Stimulated activated CD4-positive, alpha-beta T cell treated with anti-CD3 and anti-CD28 coated beads, Interleukin-2, amount 100 ng/mL, for 24 hours (primary cell): ENCODE data around the gene ZNF789.

Experiments
- DNase-seq, 2 donors: peaks; one replicate each; pipeline ENCODE4 v3.0.0-alpha.2; 2020

Gene ZNF789

DNA sequence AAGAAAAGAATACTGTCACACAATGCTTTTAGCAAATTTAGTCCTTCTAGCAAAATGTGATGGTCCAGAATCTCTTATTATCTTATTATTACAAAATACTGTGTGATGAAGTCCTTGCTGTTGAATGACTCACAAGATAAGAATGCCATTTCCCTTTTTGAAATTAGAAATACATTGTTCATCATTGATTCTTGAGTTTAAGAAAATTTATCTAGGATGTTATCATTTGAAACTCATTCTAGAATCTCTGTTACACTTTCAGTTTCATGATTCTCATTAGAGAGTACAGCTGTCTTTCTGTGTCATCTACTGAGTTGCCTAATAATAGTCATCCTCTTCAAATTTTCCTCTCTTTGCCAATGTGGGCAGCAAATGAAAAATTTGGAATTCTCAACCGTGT is 41.4 kb downstream of the ZNF789 start:
- DNase-seq = no peak

DNA sequence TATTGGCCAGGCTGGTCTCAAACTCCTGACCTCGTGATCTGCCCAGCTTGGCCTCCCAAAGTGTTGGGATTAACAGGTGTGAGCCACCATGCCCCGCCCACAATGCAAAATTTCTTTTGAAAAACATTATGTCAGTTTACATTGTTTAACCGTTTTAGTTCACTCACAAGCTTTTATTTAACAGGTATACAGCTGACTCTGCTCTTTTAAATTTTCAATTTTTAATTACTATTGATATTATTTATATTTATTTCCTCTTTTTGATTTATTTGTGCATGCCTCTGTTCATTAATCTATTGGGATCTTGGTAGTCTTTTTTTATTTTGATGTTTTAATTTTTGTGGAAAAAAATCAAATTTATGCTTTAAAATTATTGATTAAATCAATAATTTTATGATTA is 48.7 kb downstream of the ZNF789 start:
- no peak for DNase-seq

DNA sequence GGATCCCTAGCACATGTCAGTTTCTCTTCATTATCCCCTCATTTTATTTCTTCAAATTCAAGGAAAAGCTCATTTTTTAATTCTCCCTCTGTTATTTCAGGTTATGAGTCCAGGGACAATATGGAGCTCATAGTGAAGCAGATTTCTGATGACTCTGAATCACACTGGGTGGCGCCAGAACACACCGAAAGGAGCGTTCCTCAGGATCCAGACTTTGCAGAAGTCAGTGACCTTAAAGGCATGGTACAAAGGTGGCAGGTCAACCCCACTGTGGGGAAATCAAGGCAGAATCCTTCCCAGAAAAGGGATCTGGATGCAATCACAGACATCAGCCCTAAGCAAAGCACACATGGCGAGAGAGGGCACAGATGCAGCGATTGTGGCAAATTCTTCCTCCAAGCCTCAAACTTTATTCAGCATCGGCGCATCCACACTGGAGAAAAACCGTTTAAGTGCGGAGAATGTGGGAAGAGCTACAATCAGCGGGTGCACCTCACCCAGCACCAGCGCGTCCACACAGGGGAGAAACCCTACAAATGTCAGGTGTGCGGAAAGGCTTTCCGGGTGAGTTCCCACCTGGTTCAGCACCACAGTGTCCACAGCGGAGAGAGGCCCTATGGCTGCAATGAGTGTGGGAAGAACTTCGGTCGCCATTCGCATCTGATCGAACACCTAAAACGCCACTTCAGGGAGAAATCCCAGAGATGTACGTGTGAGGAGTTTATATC is 53.2 kb downstream of the ZNF789 start:
- DNase-seq = peak in 1 of 2 donors; percentile 15

DNA sequence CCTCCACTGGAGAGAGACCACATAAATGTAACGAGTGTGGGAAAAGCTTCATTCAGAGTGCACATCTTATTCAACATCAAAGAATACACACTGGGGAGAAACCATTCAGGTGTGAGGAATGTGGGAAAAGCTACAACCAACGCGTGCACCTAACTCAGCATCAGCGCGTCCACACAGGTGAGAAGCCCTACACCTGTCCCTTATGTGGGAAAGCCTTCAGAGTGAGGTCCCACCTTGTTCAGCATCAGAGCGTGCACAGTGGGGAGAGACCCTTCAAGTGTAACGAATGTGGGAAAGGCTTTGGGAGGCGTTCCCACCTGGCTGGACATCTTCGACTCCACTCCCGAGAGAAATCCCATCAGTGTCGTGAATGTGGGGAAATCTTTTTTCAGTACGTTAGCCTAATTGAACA is 58.7 kb downstream of the ZNF789 start:
- no peak for DNase-seq

DNA sequence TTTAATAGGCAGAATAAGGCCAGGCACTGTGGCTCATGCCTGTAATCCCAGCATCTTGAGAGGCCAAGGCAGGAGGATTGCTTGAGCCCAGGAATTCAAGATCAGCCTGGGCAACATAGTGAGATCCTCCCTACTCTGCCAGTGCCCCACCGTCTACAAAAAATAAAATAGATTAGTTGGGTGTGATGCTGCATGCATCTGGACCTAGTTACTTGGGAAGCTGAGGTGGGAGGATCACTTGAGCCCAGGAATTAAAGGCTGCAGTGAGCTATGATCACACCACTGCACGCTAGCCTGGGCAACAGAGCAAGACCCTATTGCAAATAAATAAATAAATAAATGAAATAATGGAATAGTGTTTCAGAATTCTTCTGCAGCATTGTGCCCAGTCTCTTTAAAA is 63.0 kb downstream of the ZNF789 start:
- DNase-seq = no peak
